GM12878 (cell line): Measurements from ENCODE around the gene SLC6A16.

ENCODE experiments used
- BCL11A ChIP-seq: IDR thresholded peaks from 2 replicates; pipeline ENCODE4 v1.6.1; 2011; ENCODE audit warnings: low read depth, low read length
- CTCF ChIP-seq, 3 experiments: IDR thresholded peaks in 2 of 3; conservative IDR thresholded peaks in 1 of 3; 2 replicates each; pipeline ENCODE4 v1.5.1; 2011; ENCODE audit warnings: low read depth in 3 of 3, low read length in 3 of 3, mild to moderate bottlenecking in 3 of 3, control low read depth in 2 of 3, moderate library complexity in 2 of 3, inconsistent platforms in 1 of 3, mixed read lengths in 1 of 3; ENCODE audit not compliant: control insufficient read depth in 2 of 3, insufficient read depth in 1 of 3; ENCODE audit errors: extremely low read depth in 1 of 3
- E2F4 ChIP-seq: IDR thresholded peaks from 2 replicates; pipeline ENCODE4 v1.6.1; 2012; ENCODE audit warnings: low read depth, low read length, improper control_type of control experiment
- FOXM1 ChIP-seq: IDR thresholded peaks from 2 replicates; pipeline ENCODE4 v1.6.1; 2012; ENCODE audit warnings: low read depth, mild to moderate bottlenecking, inconsistent platforms, low read length, moderate library complexity
- GABPA ChIP-seq: IDR thresholded peaks from 2 replicates; pipeline ENCODE4 v1.6.1; 2014; ENCODE audit warnings: antibody characterized with exemption, low read depth, mild to moderate bottlenecking, inconsistent platforms
- KDM1A ChIP-seq: fragments of 200-600 bp; sonication (generic); IDR thresholded peaks from 2 replicates; pipeline ENCODE4 v1.6.1; 2016; ENCODE audit warnings: borderline replicate concordance
- MYC ChIP-seq: IDR thresholded peaks from 2 replicates; pipeline ENCODE4 v1.6.1; 2011; ENCODE audit warnings: mild to moderate bottlenecking, low read length, moderate library complexity, inconsistent platforms; ENCODE audit not compliant: insufficient read depth, insufficient replicate concordance, insufficient read length, severe bottlenecking
- POLR2A ChIP-seq: IDR thresholded peaks from 2 replicates; pipeline ENCODE4 v1.6.1; 2011; ENCODE audit warnings: low read depth, mild to moderate bottlenecking, low read length
- RELB ChIP-seq: fragments of 450-650 bp; IDR thresholded peaks from 2 replicates; pipeline ENCODE4 v1.6.1; 2017; ENCODE audit warnings: low read depth, mild to moderate bottlenecking, moderate library complexity
- TCF12 ChIP-seq: IDR thresholded peaks from 2 replicates; pipeline ENCODE4 v1.6.1; 2011; ENCODE audit warnings: low read depth, mild to moderate bottlenecking, low read length
- USF2 ChIP-seq: IDR thresholded peaks from 2 replicates; pipeline ENCODE4 v1.6.1; 2011; ENCODE audit warnings: low read depth, low read length, improper control_type of control experiment, borderline replicate concordance
- YBX1 ChIP-seq: fragments of 450-650 bp; IDR thresholded peaks from 2 replicates; pipeline ENCODE4 v1.6.1; 2016; ENCODE audit warnings: antibody characterized with exemption
- ZBTB11 ChIP-seq: fragments of 450-650 bp; formaldehyde crosslinking; IDR thresholded peaks from 2 replicates; pipeline ENCODE4 v1.5.0; 2022; ENCODE audit warnings: mild to moderate bottlenecking, missing genetic modification characterization

- TF ChIP-seq RELB, result no peak
- no peak for TF ChIP-seq CTCF (IDR thresholded peaks at IDR 0.05 in 2 of 3, conservative IDR thresholded peaks at IDR 0.05 in 1 of 3; ENCODE audit: control insufficient read depth in 2 of 3, extremely low read depth in 1 of 3, insufficient read depth in 1 of 3, low read depth in 3 of 3, low read length in 3 of 3)
- TF ChIP-seq MYC, result no peak
- no peak for TF ChIP-seq E2F4
- TF ChIP-seq KDM1A, result no peak
- TF ChIP-seq GABPA, result no peak
- TF ChIP-seq TCF12, result no peak
- no peak for TF ChIP-seq ZBTB11 (CRISPR knock-in tag)
- no peak for TF ChIP-seq USF2
- TF ChIP-seq BCL11A, result no peak
- no peak for TF ChIP-seq FOXM1
- TF ChIP-seq POLR2A, result no peak
- TF ChIP-seq YBX1, result no peak
Observed at GRCh38 chr19:49290517-49290916, 34.5 kb downstream of the SLC6A16 start.
